ENCODE measurements around the gene PAK4. TPM values are rescaled to one million over a fixed set of nuclear protein-coding genes. Genes with fewer than 3 reads are reported as not detected.

Gene PAK4
- total and polyA plus RNA-seq, 10 of the 15 experiments (the other 5 are each of a cell fraction or from before 2014, with no cell fraction given) = 0.08 to 19.3 (median 5.9) TPM

GRCh38 chr19:39133431-39134270, 8.1 kb downstream of the PAK4 start:
- intact Hi-C loops (cut with micrococcal nuclease; ENCODE audit: unreplicated experiment) (no loop called here), in situ Hi-C loops (cut with MboI) (no loop called here)
- no peak overlapping the region for H3K4me2 ChIP-seq (ENCODE audit: control insufficient read depth, insufficient read depth)
- no peak for ATAC-seq
- TF ChIP-seq ETV6 (conservative IDR thresholded peaks at IDR 0.05 in 1 of 2, IDR thresholded peaks at IDR 0.05 in 1 of 2; ENCODE audit: borderline replicate concordance in 1 of 2, low read depth in 1 of 2) (no peak), SPI1 (IDR thresholded peaks at IDR 0.05; ENCODE audit: borderline replicate concordance, insufficient read depth, low read depth, low read length) (peak; percentile 23; the same call in 1 of the 2 replicates)
- H3K4me3 ChIP-seq = no peak overlapping the region
- no peak for FAIRE-seq
- H3K9ac ChIP-seq (ENCODE audit: control insufficient read depth, insufficient read depth, low read length) = no peak overlapping the region
- DNase-seq (ENCODE audit: low read depth, low spot score) = no peak
- H3K4me1 ChIP-seq (ENCODE audit: control insufficient read depth, insufficient read depth, low read length) = peaks cover 15% of the 10 kb centered on the region
- BruUV-seq (replicated peaks) = no TSS peak
- no peaks in the 10 kb centered on the region for H3K36me3 ChIP-seq (ENCODE audit: control insufficient read depth in 2 of 2, insufficient read depth in 2 of 2, low read length in 1 of 2)
- H3K27me3 ChIP-seq (replicated peaks in 1 of 2; ENCODE audit: control insufficient read depth in 2 of 2, insufficient read depth in 2 of 2, low read length in 1 of 2) = no peaks in the 10 kb centered on the region
- H3K9me3 ChIP-seq (replicated peaks; ENCODE audit: control insufficient read depth, insufficient read depth, low read length) = no peaks in the 10 kb centered on the region
- H3K27ac ChIP-seq (ENCODE audit: control insufficient read depth, insufficient read depth) = no peak overlapping the region
- no peaks in the 10 kb centered on the region; the same call in 1 of the 2 replicates for H3K79me2 ChIP-seq (ENCODE audit: control insufficient read depth, insufficient read depth, low read length)
- RAD21 ChIA-PET (ENCODE audit: unreplicated experiment) = no interaction called here
- WGBS (ENCODE audit: insufficient coverage, insufficient replicate concordance, low lambda C conversion rate, missing lambda C conversion rate) = 75% methylated on average over 16 of the region's 23 CpGs
- H4K20me1 ChIP-seq (ENCODE audit: control insufficient read depth, insufficient read depth) = no peaks in the 10 kb centered on the region
- CTCF ChIA-PET = interaction anchor here (0.8 to 1.7 kb wide), 3 partner anchors 11 to 194 kb away, joined by 4 to 7 read pairs (median 6); no protein-coding TSS in a partner anchor
- no peak overlapping the region for H2AFZ ChIP-seq (ENCODE audit: control insufficient read depth, low read depth, low read length)
- POLR2A ChIA-PET = no interaction called here
- SMC1A ChIA-PET (ENCODE audit: uncharacterized antibody, unreplicated experiment) = interaction anchor here (1.3 kb wide), 1 partner anchor 11 kb away, joined by 4 read pairs; no protein-coding TSS in a partner anchor

DNA sequence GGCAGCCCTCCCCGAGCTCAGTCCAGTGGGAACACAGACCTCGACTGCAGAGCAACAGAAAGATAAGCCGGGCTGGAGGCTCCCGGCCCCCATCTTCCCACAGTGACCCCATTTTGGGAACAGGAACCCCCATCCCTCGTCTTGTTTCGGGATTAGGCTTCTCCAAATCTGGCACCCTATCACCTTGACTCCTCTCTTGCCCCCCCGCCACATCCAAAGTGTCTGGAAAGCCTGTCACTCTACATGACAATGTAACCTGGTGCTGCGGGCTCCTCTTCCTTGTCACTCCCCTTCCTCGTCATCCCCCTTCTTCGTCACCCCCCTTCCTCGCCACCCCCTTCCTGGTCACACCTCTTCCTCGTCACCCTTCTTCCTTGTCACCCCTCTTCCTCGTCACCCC, 10.1 kb downstream of the PAK4 start:
- DNase-seq (ENCODE audit: low read depth, low spot score) (no peak), FAIRE-seq (no peak), ATAC-seq (no peak)
- H3K79me2 ChIP-seq (ENCODE audit: control insufficient read depth, insufficient read depth, low read length) = no peaks in the 10 kb centered on the region; the same call in 1 of the 2 replicates
- no peak overlapping the region for H3K4me3 ChIP-seq
- H3K9ac ChIP-seq (ENCODE audit: control insufficient read depth, insufficient read depth, low read length) = no peak overlapping the region
- POLR2A ChIA-PET = no interaction called here
- no peaks in the 10 kb centered on the region for H3K27me3 ChIP-seq (replicated peaks in 1 of 2; ENCODE audit: control insufficient read depth in 2 of 2, insufficient read depth in 2 of 2, low read length in 1 of 2)
- peaks cover 15% of the 10 kb centered on the region for H3K4me1 ChIP-seq (ENCODE audit: control insufficient read depth, insufficient read depth, low read length)
- H4K20me1 ChIP-seq (ENCODE audit: control insufficient read depth, insufficient read depth) = no peaks in the 10 kb centered on the region
- no TSS peak for BruUV-seq (replicated peaks)
- H3K27ac ChIP-seq (ENCODE audit: control insufficient read depth, insufficient read depth) = no peak overlapping the region
- CTCF ChIA-PET = no interaction called here
- in situ Hi-C loops (cut with MboI) = no loop called here
- WGBS (ENCODE audit: insufficient coverage, insufficient replicate concordance, low lambda C conversion rate, missing lambda C conversion rate) = 76% methylated on average over 8 of the region's 13 CpGs
- no peaks in the 10 kb centered on the region for H3K9me3 ChIP-seq (replicated peaks; ENCODE audit: control insufficient read depth, insufficient read depth, low read length)
- SMC1A ChIA-PET (ENCODE audit: uncharacterized antibody, unreplicated experiment) = no interaction called here
- intact Hi-C loops (cut with micrococcal nuclease; ENCODE audit: unreplicated experiment) = no loop called here
- H3K4me2 ChIP-seq (ENCODE audit: control insufficient read depth, insufficient read depth) = no peak overlapping the region
- no peaks in the 10 kb centered on the region for H3K36me3 ChIP-seq (ENCODE audit: control insufficient read depth in 2 of 2, insufficient read depth in 2 of 2, low read length in 1 of 2)
- TF ChIP-seq MXI1 (IDR thresholded peaks at IDR 0.05; ENCODE audit: low read depth, low read length) = no peak
- TF ChIP-seq HDGF (IDR thresholded peaks at IDR 0.05) = no peak
- TF ChIP-seq HSF1 (IDR thresholded peaks at IDR 0.05; ENCODE audit: low read depth, low read length) = no peak
- TF ChIP-seq FOS (IDR thresholded peaks at IDR 0.05; ENCODE audit: borderline replicate concordance, extremely low read depth, insufficient read length) = no peak
- no peak for TF ChIP-seq BHLHE40 (IDR thresholded peaks at IDR 0.05; ENCODE audit: borderline replicate concordance in 1 of 2, low read depth in 2 of 2, low read length in 1 of 2)
- TF ChIP-seq, protein P1, sequence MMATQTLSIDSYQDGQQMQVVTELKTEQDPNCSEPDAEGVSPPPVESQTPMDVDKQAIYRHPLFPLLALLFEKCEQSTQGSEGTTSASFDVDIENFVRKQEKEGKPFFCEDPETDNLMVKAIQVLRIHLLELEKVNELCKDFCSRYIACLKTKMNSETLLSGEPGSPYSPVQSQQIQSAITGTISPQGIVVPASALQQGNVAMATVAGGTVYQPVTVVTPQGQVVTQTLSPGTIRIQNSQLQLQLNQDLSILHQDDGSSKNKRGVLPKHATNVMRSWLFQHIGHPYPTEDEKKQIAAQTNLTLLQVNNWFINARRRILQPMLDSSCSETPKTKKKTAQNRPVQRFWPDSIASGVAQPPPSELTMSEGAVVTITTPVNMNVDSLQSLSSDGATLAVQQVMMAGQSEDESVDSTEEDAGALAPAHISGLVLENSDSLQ (IDR thresholded peaks at IDR 0.05) = no peak
- RAD21 ChIA-PET (ENCODE audit: unreplicated experiment) = interaction anchor here (0.8 kb wide), 1 partner anchor 11 kb away, joined by 3 read pairs; no protein-coding TSS in a partner anchor
- H2AFZ ChIP-seq (ENCODE audit: control insufficient read depth, low read depth, low read length) = no peak overlapping the region
